HAP-1 (cell line): Measurements from ENCODE around the gene CACNA1H.

ENCODE experiments used
- DNase-seq, 2 experiments: peaks; one replicate each; pipeline ENCODE4 v3.0.0-alpha.2; 2016 to 2020; ENCODE audit warnings: low spot score in 2 of 2
- H3K27me3 ChIP-seq: fragments of 250-450 bp; sonication (Bioruptor Pico); 2 replicates; pipeline ENCODE4 v1.5.1; 2020; ENCODE audit warnings: low read depth, mild to moderate bottlenecking, moderate library complexity
- H3K36me3 ChIP-seq: fragments of 250-450 bp; sonication (Bioruptor Pico); replicated peaks from 2 replicates; pipeline ENCODE4 v1.5.1; 2020; ENCODE audit warnings: mild to moderate bottlenecking
- H3K4me1 ChIP-seq: fragments of 250-450 bp; sonication (Bioruptor Pico); 2 replicates; pipeline ENCODE4 v1.5.1; 2020; ENCODE audit warnings: mild to moderate bottlenecking
- H3K4me3 ChIP-seq: fragments of 250-450 bp; sonication (Bioruptor Pico); 2 replicates; pipeline ENCODE4 v1.5.1; 2020; ENCODE audit warnings: mild to moderate bottlenecking, moderate library complexity
- H3K9me3 ChIP-seq: fragments of 250-450 bp; sonication (Bioruptor Pico); 2 replicates; pipeline ENCODE4 v1.5.1; 2020; ENCODE audit warnings: mild to moderate bottlenecking, moderate library complexity
- in situ Hi-C: fragments of 300-500 bp; cut with MboI; formaldehyde crosslinking; loops from 3 replicates; pipeline ENCODE4 v1.14.3; 2020; ENCODE audit warnings: low sequenced_read_pairs, inconsistent platforms, mixed read lengths

CACNA1H gene

GRCh38 chr16:1117176-1117900, 35.6 kb upstream of the CACNA1H start:
- Histone ChIP-seq H3K36me3 (no peaks in the 10 kb centered on the region), H3K4me1 (no peaks in the 10 kb centered on the region), H3K27me3 (peaks cover 21% of the 10 kb centered on the region), H3K9me3 (no peaks in the 10 kb centered on the region), H3K4me3 (no peak overlapping the region)
- DNase-seq = no peak
- in situ Hi-C loops = no loop called here

- Histone ChIP-seq H3K9me3 (no peaks in the 10 kb centered on the region), H3K36me3 (no peaks in the 10 kb centered on the region), H3K4me1 (no peaks in the 10 kb centered on the region), H3K27me3 (peaks cover 15% of the 10 kb centered on the region), H3K4me3 (no peak overlapping the region)
- in situ Hi-C loops = no loop called here
- no peak for DNase-seq
Observed at GRCh38 chr16:1117926-1118325, 35.0 kb upstream of the CACNA1H start.

- DNase-seq = no peak
- Histone ChIP-seq H3K36me3 (no peaks in the 10 kb centered on the region), H3K27me3 (peaks cover 9% of the 10 kb centered on the region; the same call in 1 of the 2 replicates), H3K4me3 (no peak overlapping the region), H3K9me3 (no peaks in the 10 kb centered on the region), H3K4me1 (no peaks in the 10 kb centered on the region)
- in situ Hi-C loops = no loop called here
Observed at GRCh38 chr16:1119129-1119528, 33.8 kb upstream of the CACNA1H start.

- Histone ChIP-seq H3K9me3 (no peaks in the 10 kb centered on the region), H3K4me3 (no peak overlapping the region), H3K27me3 (peaks cover 7% of the 10 kb centered on the region; the same call in 1 of the 2 replicates), H3K4me1 (no peaks in the 10 kb centered on the region), H3K36me3 (no peaks in the 10 kb centered on the region)
- no peak for DNase-seq
- in situ Hi-C loops = no loop called here
Observed at GRCh38 chr16:1119766-1120576, 32.9 kb upstream of the CACNA1H start.

GRCh38 chr16:1120577-1120941, 32.3 kb upstream of the CACNA1H start:
- Histone ChIP-seq H3K36me3 (no peaks in the 10 kb centered on the region), H3K4me1 (no peaks in the 10 kb centered on the region), H3K4me3 (no peak overlapping the region), H3K9me3 (no peaks in the 10 kb centered on the region), H3K27me3 (peaks cover 7% of the 10 kb centered on the region; the same call in 1 of the 2 replicates)
- no peak for DNase-seq
- in situ Hi-C loops = no loop called here

- H3K9me3 ChIP-seq = no peaks in the 10 kb centered on the region
- peaks cover 7% of the 10 kb centered on the region; the same call in 1 of the 2 replicates for H3K27me3 ChIP-seq
- in situ Hi-C loops = no loop called here
- H3K4me1 ChIP-seq = no peaks in the 10 kb centered on the region
- H3K4me3 ChIP-seq = no peak overlapping the region
- no peaks in the 10 kb centered on the region for H3K36me3 ChIP-seq
- no peak for DNase-seq
Observed at GRCh38 chr16:1121009-1121408, 31.9 kb upstream of the CACNA1H start.

GRCh38 chr16:1121601-1122397, 31.1 kb upstream of the CACNA1H start:
- in situ Hi-C loops = no loop called here
- no peaks in the 10 kb centered on the region for H3K9me3 ChIP-seq
- no peaks in the 10 kb centered on the region for H3K4me1 ChIP-seq
- DNase-seq = no peak
- H3K4me3 ChIP-seq = no peak overlapping the region
- H3K27me3 ChIP-seq = peaks cover 7% of the 10 kb centered on the region; the same call in 1 of the 2 replicates
- no peaks in the 10 kb centered on the region for H3K36me3 ChIP-seq

- H3K9me3 ChIP-seq = no peaks in the 10 kb centered on the region
- no peaks in the 10 kb centered on the region for H3K4me1 ChIP-seq
- H3K27me3 ChIP-seq = peaks cover 7% of the 10 kb centered on the region; the same call in 1 of the 2 replicates
- DNase-seq = no peak
- in situ Hi-C loops = no loop called here
- no peaks in the 10 kb centered on the region for H3K36me3 ChIP-seq
- H3K4me3 ChIP-seq = no peak overlapping the region
Observed at GRCh38 chr16:1122398-1122765, 30.5 kb upstream of the CACNA1H start.

- no peak for DNase-seq
- H3K36me3 ChIP-seq = no peaks in the 10 kb centered on the region
- H3K4me3 ChIP-seq = no peak overlapping the region
- in situ Hi-C loops = no loop called here
- H3K27me3 ChIP-seq = 0 out of 2 replicates have a peak, but pooled peaks cover 7% of the 10 kb centered on the region
- no peaks in the 10 kb centered on the region for H3K4me1 ChIP-seq
- H3K9me3 ChIP-seq = no peaks in the 10 kb centered on the region
Observed at GRCh38 chr16:1123525-1124230, 29.2 kb upstream of the CACNA1H start.

- no peaks in the 10 kb centered on the region for H3K36me3 ChIP-seq
- no peak overlapping the region for H3K4me3 ChIP-seq
- 0 out of 2 replicates have a peak, but pooled peaks cover 7% of the 10 kb centered on the region for H3K27me3 ChIP-seq
- no peaks in the 10 kb centered on the region for H3K4me1 ChIP-seq
- in situ Hi-C loops = no loop called here
- DNase-seq = no peak
- no peaks in the 10 kb centered on the region for H3K9me3 ChIP-seq
Observed at GRCh38 chr16:1124291-1124690, 28.6 kb upstream of the CACNA1H start.

- no peak for DNase-seq
- Histone ChIP-seq H3K4me1 (no peaks in the 10 kb centered on the region), H3K36me3 (no peaks in the 10 kb centered on the region), H3K27me3 (0 out of 2 replicates have a peak, but pooled peaks cover 7% of the 10 kb centered on the region), H3K4me3 (no peak overlapping the region), H3K9me3 (no peaks in the 10 kb centered on the region)
- in situ Hi-C loops = no loop called here
Observed at GRCh38 chr16:1124795-1125194, 28.1 kb upstream of the CACNA1H start.

GRCh38 chr16:1125471-1125870, 27.4 kb upstream of the CACNA1H start:
- Histone ChIP-seq H3K27me3 (0 out of 2 replicates have a peak, but pooled peaks cover 2% of the 10 kb centered on the region), H3K9me3 (no peaks in the 10 kb centered on the region), H3K36me3 (no peaks in the 10 kb centered on the region), H3K4me1 (no peaks in the 10 kb centered on the region), H3K4me3 (no peak overlapping the region)
- peak; percentile 5 to 58 for DNase-seq
- in situ Hi-C loops = no loop called here

- Histone ChIP-seq H3K4me1 (no peaks in the 10 kb centered on the region), H3K27me3 (no peaks in the 10 kb centered on the region), H3K36me3 (no peaks in the 10 kb centered on the region), H3K4me3 (no peak overlapping the region), H3K9me3 (no peaks in the 10 kb centered on the region)
- DNase-seq = no peak
- in situ Hi-C loops = no loop called here
Observed at GRCh38 chr16:1126044-1126443, 26.9 kb upstream of the CACNA1H start.
